Measurements from ENCODE around the gene CHIT1.

Gene CHIT1

DNA sequence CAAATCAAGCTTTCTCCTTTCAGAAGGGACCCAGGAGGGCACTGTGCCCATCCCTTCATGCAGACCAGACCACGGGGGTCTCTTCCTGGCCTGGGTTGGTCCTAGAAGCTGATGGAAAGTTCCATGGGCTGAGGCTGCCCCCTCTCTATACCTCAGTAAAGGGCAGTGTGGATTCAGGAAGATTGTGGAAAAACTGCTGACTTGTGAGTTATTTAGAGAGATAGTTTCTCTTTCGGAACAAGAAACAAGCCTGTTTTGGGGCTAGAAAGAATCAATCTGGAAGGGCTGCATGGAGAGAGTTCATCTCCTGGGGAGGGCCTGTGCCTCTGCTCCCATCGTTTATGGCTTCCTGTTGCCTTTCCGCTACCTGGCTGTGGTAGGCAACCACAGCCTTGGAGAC is 803 bp downstream of the CHIT1 start:
- 0 out of 22 replicates have a peak, but pooled peaks cover 0 to under 1% (median 0%) of the 10 kb centered on the region in 11 experiments for H3K36me3 ChIP-seq
- peaks cover 0 to 13% (median 7%) of the 10 kb centered on the region in 10 experiments; a peak in 8 of 20 replicates for H3K4me1 ChIP-seq
- H3K4me3 ChIP-seq = no peak overlapping the region
- peaks cover 4 to 12% (median 10%) of the 10 kb centered on the region in 11 experiments for H3K9me3 ChIP-seq (replicated peaks in 1 of 11)
- H3K9ac ChIP-seq = no peak overlapping the region
- no peak overlapping the region for H3K27ac ChIP-seq
- H3K4me2 ChIP-seq = no peak overlapping the region
- no peak for TF ChIP-seq Cebpa-rat (IDR thresholded peaks at IDR 0.05)
- no peaks in the 10 kb centered on the region for H4K20me1 ChIP-seq
- no peaks in the 10 kb centered on the region for H3K27me3 ChIP-seq

DNA sequence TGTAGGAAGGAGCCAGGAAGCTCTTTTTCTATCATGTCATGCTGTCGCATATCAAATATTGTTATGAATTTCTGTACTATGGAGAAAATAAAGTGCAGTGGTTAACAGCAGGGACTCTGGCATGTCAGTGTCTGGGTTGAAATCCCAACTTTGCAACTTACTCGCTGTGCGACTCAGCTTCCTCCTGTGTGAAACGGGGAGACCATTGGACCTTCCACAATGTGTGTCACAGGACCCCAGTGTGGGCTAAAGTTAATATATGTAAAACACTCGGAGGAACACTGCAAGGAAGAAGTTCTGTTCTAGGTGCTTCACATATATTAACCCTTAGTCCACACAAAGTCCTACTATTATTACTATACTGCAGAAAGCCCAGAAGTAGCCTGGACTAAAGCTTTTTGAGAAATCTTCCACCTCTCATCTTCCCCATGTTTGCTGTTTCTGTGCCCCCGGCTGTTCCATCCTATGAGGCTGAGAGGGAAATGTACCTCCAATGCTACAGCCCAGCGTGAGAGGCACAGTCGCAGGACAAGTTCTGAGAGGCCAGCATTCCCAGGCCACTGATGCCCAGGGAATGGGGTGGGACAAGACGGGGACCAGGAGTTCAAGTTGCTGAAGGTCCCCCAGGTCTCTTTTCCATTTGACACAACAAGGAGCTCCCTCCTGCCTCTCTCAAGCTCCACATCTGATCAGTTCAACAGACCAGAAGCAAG is 1.9 kb downstream of the CHIT1 start:
- Histone ChIP-seq H3K9ac (no peak overlapping the region), H4K20me1 (no peaks in the 10 kb centered on the region), H3K4me1 (peaks cover 0 to 10% (median 5%) of the 10 kb centered on the region in 10 experiments; a peak in 8 of 20 replicates), H3K9me3 (replicated peaks in 1 of 11) (peaks cover 0 to 2% (median 0%) of the 10 kb centered on the region in 11 experiments; a peak in 2 of 22 replicates), H3K4me2 (no peak overlapping the region), H3K27ac (no peak overlapping the region), H3K27me3 (no peaks in the 10 kb centered on the region), H3K36me3 (no peaks in the 10 kb centered on the region), H3K4me3 (no peak overlapping the region)
- TF ChIP-seq Cebpa-rat (IDR thresholded peaks at IDR 0.05) = no peak

DNA sequence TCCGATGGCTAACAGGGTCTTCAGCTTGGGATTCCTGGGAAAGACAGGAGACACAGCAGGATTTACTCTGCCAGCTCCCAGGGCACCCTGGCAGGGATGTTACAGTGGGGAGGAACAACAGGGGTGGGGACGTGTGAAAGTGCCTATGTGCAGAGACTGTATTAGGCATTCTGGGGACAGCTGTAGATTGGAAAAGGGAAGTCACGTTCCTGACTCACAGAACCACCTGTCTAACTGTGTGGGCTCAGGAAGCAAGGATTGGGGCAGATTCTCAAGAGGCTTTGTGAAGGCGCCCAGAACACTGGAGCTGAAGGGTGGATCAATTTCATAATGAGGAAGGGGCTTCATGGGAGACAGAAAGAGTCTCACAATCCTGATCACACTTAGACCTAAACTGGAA is 4.4 kb downstream of the CHIT1 start:
- no peaks in the 10 kb centered on the region for H4K20me1 ChIP-seq
- H3K9me3 ChIP-seq (replicated peaks in 1 of 11) = no peaks in the 10 kb centered on the region
- H3K4me2 ChIP-seq = peak overlapping the region in 1 of 11 experiments; percentile 9; a peak in 1 of 22 replicates
- H3K27me3 ChIP-seq = no peaks in the 10 kb centered on the region
- H3K27ac ChIP-seq = no peak overlapping the region
- H3K4me1 ChIP-seq = peaks cover 0 to 6% (median 0%) of the 10 kb centered on the region in 10 experiments; a peak in 1 of 20 replicates
- H3K36me3 ChIP-seq = no peaks in the 10 kb centered on the region
- no peak overlapping the region for H3K4me3 ChIP-seq
- TF ChIP-seq Cebpa-rat (IDR thresholded peaks at IDR 0.05) = no peak
- H3K9ac ChIP-seq = no peak overlapping the region

DNA sequence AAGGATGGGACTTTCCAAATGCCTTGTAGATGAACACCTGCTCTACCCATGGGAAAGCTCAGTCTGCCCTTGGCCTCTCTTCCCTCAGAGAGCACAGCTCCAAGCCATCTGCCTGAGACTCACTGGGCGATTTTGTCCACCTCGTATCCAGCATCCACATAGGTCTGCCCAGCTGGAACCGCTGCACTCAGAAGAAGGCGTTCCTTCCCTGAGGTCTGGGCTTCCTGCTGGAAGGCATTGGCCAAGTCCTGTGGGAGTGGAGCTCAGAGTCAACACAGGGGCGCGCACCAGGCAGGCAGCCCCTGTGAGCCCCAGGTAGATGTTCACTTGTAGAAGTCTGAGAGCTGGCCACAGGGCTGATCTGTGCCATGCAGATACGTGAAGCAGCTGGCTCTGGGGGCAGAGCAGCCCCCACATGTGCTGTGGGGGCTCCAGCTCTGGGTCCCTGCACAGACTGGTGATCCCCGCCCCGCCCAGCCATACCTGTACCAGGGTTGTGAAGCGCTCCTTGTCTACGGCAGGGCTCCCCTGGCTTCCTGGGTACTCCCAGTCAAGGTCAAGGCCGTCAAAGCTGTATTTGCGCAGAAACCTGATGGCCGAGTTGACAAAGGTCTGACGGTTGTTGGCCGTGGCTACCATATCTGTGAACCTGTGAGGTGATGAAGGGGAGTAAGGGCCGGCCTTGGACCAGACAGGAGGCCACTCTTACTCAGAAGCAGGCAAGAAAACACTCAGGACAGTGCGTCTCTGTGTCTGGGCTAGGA is 6.3 kb downstream of the CHIT1 start:
- Histone ChIP-seq H3K27me3 (no peaks in the 10 kb centered on the region), H3K9ac (no peak overlapping the region), H3K4me3 (no peak overlapping the region), H3K4me2 (no peak overlapping the region), H3K36me3 (no peaks in the 10 kb centered on the region), H3K9me3 (replicated peaks in 1 of 11) (no peaks in the 10 kb centered on the region), H3K4me1 (peaks cover 0 to 9% (median 3%) of the 10 kb centered on the region in 10 experiments; a peak in 15 of 20 replicates), H4K20me1 (no peaks in the 10 kb centered on the region), H3K27ac (no peak overlapping the region)
- TF ChIP-seq Cebpa-rat (IDR thresholded peaks at IDR 0.05) = no peak

DNA sequence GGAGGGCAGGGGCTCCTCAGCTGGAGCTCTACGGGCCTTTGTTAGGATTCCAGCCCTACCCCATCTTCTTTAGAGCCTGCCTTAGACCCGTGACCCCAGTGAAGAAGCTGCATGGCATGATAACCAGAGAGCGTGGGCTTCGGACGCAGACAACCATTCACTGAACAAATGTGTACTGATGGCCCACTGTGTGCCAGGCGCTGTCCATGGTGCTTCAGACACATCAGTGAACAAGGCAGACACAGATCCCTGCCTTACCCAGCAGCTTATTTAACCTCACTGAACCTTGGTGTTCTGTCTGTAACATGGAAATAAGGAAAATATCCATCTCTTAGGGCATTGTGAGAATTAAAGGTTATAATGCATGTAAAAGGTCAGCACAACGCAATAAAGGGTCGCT is 9.5 kb downstream of the CHIT1 start:
- H3K9me3 ChIP-seq (replicated peaks in 1 of 11) = no peaks in the 10 kb centered on the region

DNA sequence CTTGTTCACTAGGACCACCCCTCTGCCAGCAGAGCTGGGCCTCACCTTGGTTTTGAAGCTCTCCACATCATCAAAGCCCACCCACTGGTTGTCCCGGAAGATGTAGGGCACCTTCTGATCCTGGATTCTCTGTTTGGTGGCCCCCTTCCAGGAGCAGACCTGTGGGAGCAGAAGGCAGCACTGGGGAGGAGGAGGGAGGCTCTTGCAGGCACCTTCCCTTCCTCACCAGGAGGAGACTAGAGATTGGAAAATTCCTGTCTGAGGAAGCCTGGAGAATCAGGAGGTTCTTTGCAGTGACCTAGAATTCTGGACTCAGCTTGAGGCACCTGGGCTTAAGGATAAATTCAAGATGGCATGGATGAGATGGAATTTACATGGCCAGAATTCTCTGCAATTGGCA is 10.3 kb downstream of the CHIT1 start:
- Histone ChIP-seq H3K36me3 (no peaks in the 10 kb centered on the region), H3K4me2 (no peak overlapping the region), H3K4me1 (peaks cover 38 to 44% (median 43%) of the 10 kb centered on the region in 10 experiments), H3K27me3 (0 out of 22 replicates have a peak, but pooled peaks cover 0 to 8% (median 0%) of the 10 kb centered on the region in 11 experiments), H3K9me3 (replicated peaks in 1 of 11) (no peaks in the 10 kb centered on the region), H3K4me3 (no peak overlapping the region), H3K9ac (no peak overlapping the region), H3K27ac (no peak overlapping the region), H4K20me1 (peaks cover 0 to 9% (median 0%) of the 10 kb centered on the region in 11 experiments; a peak in 1 of 22 replicates)
- no peak for TF ChIP-seq Cebpa-rat (IDR thresholded peaks at IDR 0.05)

More for the DNA sequence above, 9.5 kb downstream of the CHIT1 start:
- Histone ChIP-seq H3K36me3 (no peaks in the 10 kb centered on the region), H3K27ac (no peak overlapping the region), H3K27me3 (0 out of 22 replicates have a peak, but pooled peaks cover 0 to 8% (median 0%) of the 10 kb centered on the region in 11 experiments), H3K4me3 (no peak overlapping the region), H4K20me1 (peaks cover 0 to 9% (median 0%) of the 10 kb centered on the region in 11 experiments; a peak in 1 of 22 replicates), H3K4me2 (no peak overlapping the region), H3K4me1 (peaks cover 30 to 37% (median 36%) of the 10 kb centered on the region in 10 experiments), H3K9ac (no peak overlapping the region)
- TF ChIP-seq Cebpa-rat (IDR thresholded peaks at IDR 0.05) = no peak

DNA sequence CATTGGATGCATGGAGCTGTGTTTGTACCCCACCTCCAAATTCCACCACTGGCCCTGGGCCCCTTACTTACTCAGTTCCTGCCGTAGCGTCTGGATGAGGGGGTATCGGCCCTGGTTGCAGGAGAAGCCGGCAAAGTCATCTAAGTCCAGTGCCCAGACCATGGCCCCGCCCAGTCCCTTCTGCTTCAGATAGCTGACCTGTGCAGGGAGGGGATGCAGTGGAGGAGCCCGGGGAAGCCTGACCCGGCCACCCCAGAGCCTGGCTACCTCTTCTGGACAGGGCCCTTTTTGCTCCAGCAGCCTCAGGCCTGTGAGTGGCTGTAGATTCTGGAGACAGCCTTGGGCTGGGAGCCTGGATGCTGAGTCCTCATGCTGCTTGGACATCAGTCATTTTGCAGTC is 11.8 kb downstream of the CHIT1 start:
- no peaks in the 10 kb centered on the region for H3K9me3 ChIP-seq (replicated peaks in 1 of 11)
- H3K36me3 ChIP-seq = no peaks in the 10 kb centered on the region
- peaks cover 39 to 58% (median 49%) of the 10 kb centered on the region in 10 experiments for H3K4me1 ChIP-seq
- peaks cover 0 to 9% (median 0%) of the 10 kb centered on the region in 11 experiments; a peak in 1 of 22 replicates for H4K20me1 ChIP-seq
- H3K4me3 ChIP-seq = peak overlapping the region in 1 of 10 experiments; percentile 3; a peak in 1 of 20 replicates
- H3K27ac ChIP-seq = peak overlapping the region in 7 of 11 experiments; percentile 29 to 57 (median 49); a peak in 12 of 22 replicates
- peak overlapping the region; percentile 54 to 93 (median 82) for H3K4me2 ChIP-seq
- H3K27me3 ChIP-seq = 0 out of 22 replicates have a peak, but pooled peaks cover 0 to 8% (median 0%) of the 10 kb centered on the region in 11 experiments
- peak overlapping the region in 7 of 11 experiments; percentile 10 to 63 (median 32); a peak in 9 of 22 replicates for H3K9ac ChIP-seq
- TF ChIP-seq Cebpa-rat (IDR thresholded peaks at IDR 0.05) = no peak

DNA sequence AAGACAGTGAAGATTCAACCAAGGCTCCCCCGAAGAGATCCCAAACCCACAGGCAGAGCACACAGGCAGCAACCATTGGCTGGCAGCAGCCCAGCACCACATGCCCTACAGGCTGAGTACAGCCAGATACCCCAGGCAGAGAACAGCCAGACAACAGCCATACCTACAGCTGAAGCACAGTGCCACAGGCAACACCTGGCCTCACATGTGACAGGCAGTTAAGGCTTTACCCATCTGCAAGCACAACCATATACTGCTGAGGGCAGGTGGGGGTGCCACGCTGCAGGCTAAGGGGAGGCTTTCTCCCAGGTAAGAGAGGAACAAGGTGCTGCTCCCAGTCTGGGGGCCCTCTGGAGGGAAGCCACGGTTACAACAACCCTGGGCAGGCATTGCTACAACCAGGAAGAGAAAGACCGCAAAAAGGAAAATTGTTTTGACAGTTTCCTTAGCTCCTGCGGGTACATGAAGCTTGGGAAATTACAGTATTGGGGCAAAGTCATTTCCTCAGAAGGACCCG is 12.3 kb downstream of the CHIT1 start:
- TF ChIP-seq Cebpa-rat (IDR thresholded peaks at IDR 0.05) = peak in 2 of 11 experiments; percentile 31 to 38; a peak in 1 of 22 replicates
- Histone ChIP-seq H4K20me1 (peaks cover 0 to 9% (median 0%) of the 10 kb centered on the region in 11 experiments; a peak in 1 of 22 replicates), H3K36me3 (no peaks in the 10 kb centered on the region), H3K27me3 (0 out of 22 replicates have a peak, but pooled peaks cover 0 to 8% (median 0%) of the 10 kb centered on the region in 11 experiments), H3K9ac (peak overlapping the region in 6 of 11 experiments; percentile 32 to 63 (median 42); a peak in 10 of 22 replicates), H3K27ac (peak overlapping the region in 6 of 11 experiments; percentile 19 to 64 (median 55); a peak in 12 of 22 replicates), H3K4me1 (peaks cover 39 to 58% (median 49%) of the 10 kb centered on the region in 10 experiments), H3K9me3 (replicated peaks in 1 of 11) (no peaks in the 10 kb centered on the region), H3K4me3 (peak overlapping the region in 1 of 10 experiments; percentile 3; a peak in 2 of 20 replicates), H3K4me2 (peak overlapping the region; percentile 54 to 93 (median 82))

Data from BLaER1 treated with 17β-estradiol and CSF1 and Interleukin-3, amounts not matched to agents 10 nM and 100 nM (cell line).